C4-2B (cell line): ENCODE measurements around the gene ZNF599.
A peak's percentile ranks its signal among the peaks of the same experiment; 100 is the strongest.
"Not testable (repeated sequence)": the region's sequence is repeated elsewhere in the genome, so short reads cannot be mapped to it uniquely, and the experiment has no call there.

Experiments
- H3K27ac ChIP-seq: fragments of 450-650 bp; 2 replicates; pipeline ENCODE4 v1.5.1; 2017
- CTCF ChIP-seq: fragments of 450-650 bp; conservative IDR thresholded peaks from 2 replicates; pipeline ENCODE4 v1.5.1; 2017; ENCODE audit warnings: mild to moderate bottlenecking
- ZFX ChIP-seq: fragments of 450-650 bp; IDR thresholded peaks from 2 replicates; pipeline ENCODE4 v1.6.1; 2017

The ZNF599 gene

DNA sequence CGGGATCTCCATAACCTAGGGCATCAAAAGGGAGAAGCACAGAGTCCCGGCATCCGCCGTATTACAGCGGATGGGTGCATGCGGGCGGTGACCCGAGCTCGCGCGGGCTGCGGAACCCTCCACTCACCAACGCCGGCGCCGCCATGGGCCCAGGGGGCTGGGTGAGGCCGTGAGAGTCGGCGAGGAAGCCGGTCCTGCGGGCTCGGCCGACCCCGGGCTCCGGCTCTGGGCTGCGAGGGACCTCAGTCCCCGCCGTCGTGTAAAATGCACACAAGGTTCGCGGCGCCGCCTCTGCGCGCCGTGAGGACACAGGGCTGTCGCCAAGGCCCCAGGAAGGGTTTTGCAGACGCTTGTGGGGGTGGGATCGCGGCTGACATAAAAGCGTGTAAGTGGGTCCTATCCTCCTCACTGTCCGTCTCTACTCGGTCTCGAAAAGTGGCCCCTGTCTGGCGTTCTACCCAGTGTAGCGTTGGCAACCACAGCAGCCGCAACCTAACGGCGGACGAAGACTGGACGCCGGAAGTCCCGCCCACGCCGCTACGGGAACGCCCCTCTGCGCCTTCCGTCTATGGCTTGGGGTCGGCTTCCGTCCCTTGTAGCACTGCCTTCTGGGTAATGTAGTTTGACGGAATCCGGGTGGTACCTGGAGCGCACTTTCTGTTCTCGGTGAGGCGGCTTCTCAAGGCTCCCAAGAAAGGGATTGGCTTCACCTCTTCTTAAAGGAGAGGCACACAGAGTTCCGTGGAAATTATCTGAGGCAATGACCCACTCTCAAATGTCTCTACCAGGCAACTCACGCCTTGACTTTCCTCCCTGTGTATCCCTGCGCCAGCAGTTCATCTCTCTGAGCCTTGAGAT lies at the start of gene ZNF599:
Gene ZNF599 (minus strand): TSS at position 519 of the 858 bp plus-strand sequence. CDS start 374 bp downstream, at position 145.
- TF ChIP-seq CTCF (no peak), ZFX (peak; percentile 46; the same call in 1 of the 2 replicates)
- peak within 1 kb of the TSS; percentile 72 for H3K27ac ChIP-seq

- no peak for TF ChIP-seq ZFX
- no peak for TF ChIP-seq CTCF
- no peak overlapping the region for H3K27ac ChIP-seq
Observed at GRCh38 chr19:34818270-34818669, 45.3 kb upstream of the ZNF599 start.

DNA sequence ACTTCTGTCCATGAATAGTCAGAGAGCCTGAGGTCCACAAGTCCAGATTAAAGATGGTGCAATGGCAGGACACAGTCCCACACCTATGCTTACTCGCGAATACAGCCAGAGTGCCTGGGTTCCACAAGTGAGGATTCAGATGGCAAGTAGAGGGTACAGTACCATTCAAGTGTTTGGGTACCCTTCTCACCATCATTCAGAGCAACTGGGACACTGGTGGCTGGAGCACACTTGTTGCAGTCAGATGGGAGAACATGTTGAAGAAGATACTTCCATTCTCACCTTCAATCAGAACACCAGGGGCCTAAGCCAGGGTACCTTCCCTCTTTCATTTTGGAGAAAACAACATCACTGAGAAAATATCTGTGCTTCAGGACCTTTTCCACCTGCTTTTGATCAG lies 43.7 kb upstream of the ZNF599 start:
- H3K27ac ChIP-seq = no peak overlapping the region
- no peak for TF ChIP-seq CTCF
- TF ChIP-seq ZFX = no peak

- TF ChIP-seq CTCF = no peak
- no peak for TF ChIP-seq ZFX
- no peak overlapping the region for H3K27ac ChIP-seq
Observed at GRCh38 chr19:34808566-34808965, 35.6 kb upstream of the ZNF599 start.

DNA sequence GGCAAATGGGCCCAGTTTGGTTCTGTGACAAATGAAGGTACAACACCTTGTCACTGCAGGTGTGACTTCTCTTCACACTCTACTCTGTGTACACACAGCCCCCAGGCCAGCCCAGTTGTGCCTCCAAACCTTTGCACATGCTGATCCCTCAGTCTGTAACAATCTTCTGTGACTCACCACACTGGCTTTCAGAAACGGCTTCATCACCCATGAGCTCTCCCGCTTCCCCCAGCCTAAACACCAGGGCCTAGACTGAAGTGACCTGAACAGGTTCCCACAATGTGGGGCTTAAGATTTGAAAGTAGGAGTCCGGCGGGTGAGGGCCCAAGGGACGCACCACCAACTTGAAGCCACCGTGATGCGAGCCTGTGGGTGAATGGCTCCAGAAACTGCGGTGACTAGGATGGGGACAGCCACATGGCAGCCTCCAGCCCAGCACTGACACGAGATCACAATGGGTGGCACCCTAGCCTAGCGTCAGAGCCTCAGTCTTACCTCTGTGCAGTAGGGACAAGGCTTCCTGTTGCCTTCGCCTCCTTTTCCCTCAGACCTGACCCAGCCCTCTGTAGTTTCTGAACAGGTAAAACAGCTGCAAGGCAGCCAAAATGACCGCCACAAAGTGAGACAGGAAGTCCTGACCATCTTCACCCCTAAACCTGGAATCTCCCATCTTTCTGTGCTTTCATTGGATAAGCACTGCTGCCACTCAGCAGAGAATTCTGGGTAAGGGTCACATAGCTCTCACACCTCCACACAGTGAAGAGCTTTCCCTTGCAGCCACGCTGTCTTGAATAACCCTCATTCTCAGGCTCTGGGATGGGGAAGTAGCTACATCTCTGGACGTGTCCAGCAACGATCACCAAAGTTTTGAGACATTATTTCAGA lies 34.2 kb upstream of the ZNF599 start:
- TF ChIP-seq CTCF (no peak), ZFX (no peak)

DNA sequence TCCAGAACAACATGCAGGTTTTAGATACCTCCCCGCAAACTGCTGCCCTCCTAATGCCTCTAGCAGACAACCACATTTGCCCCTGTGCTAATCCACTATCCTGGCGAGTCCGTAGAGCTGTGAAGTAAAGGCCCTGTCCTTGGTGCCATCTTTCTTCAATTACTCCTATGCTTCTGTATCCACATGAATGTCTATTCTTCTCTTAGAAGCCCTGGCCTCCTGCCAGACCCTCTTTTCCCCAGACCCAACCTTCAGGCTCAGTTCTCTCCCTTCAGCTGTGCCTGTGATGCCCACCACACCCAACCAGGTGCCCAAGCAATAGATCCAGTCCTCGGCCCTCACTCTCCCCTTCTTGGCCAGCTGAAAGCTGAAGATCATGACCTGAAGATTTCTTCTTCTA lies 31.1 kb upstream of the ZNF599 start:
- no peak for TF ChIP-seq ZFX
- no peak for TF ChIP-seq CTCF
- no peak overlapping the region for H3K27ac ChIP-seq

More for the DNA sequence above, 34.2 kb upstream of the ZNF599 start:
- H3K27ac ChIP-seq = no peak overlapping the region

DNA sequence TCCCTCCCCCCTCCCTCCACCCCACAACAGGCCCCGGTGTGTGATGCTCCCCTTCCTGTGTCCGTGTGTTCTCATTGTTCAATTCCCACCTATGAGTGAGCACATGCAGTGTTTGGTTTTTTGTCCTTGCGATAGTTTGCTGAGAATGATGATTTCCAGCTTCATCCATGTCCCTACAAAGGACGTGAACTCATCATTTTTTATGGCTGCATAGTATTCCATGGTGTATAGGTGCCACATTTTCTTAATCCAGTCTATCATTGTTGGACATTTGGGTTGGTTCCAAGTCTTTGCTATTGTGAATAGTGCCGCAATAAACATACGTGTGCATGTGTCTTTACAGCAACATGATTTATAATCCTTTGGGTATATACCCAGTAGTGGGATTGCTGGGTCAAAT lies 23.9 kb upstream of the ZNF599 start:
- not testable (repeated sequence) for H3K27ac ChIP-seq
